ENCODE results near the gene CFI. TPM values are rescaled to one million over a fixed set of nuclear protein-coding genes. Genes with fewer than 3 reads are reported as not detected.

The CFI gene
- total and polyA plus RNA-seq, 2 of the 8 experiments (the other 6 are each of a cell fraction or from before 2014, with no cell fraction given): not detected

GRCh38 chr4:109746728-109747127 lies 55.1 kb downstream of the CFI start (continued):
- TF ChIP-seq, protein P1, sequence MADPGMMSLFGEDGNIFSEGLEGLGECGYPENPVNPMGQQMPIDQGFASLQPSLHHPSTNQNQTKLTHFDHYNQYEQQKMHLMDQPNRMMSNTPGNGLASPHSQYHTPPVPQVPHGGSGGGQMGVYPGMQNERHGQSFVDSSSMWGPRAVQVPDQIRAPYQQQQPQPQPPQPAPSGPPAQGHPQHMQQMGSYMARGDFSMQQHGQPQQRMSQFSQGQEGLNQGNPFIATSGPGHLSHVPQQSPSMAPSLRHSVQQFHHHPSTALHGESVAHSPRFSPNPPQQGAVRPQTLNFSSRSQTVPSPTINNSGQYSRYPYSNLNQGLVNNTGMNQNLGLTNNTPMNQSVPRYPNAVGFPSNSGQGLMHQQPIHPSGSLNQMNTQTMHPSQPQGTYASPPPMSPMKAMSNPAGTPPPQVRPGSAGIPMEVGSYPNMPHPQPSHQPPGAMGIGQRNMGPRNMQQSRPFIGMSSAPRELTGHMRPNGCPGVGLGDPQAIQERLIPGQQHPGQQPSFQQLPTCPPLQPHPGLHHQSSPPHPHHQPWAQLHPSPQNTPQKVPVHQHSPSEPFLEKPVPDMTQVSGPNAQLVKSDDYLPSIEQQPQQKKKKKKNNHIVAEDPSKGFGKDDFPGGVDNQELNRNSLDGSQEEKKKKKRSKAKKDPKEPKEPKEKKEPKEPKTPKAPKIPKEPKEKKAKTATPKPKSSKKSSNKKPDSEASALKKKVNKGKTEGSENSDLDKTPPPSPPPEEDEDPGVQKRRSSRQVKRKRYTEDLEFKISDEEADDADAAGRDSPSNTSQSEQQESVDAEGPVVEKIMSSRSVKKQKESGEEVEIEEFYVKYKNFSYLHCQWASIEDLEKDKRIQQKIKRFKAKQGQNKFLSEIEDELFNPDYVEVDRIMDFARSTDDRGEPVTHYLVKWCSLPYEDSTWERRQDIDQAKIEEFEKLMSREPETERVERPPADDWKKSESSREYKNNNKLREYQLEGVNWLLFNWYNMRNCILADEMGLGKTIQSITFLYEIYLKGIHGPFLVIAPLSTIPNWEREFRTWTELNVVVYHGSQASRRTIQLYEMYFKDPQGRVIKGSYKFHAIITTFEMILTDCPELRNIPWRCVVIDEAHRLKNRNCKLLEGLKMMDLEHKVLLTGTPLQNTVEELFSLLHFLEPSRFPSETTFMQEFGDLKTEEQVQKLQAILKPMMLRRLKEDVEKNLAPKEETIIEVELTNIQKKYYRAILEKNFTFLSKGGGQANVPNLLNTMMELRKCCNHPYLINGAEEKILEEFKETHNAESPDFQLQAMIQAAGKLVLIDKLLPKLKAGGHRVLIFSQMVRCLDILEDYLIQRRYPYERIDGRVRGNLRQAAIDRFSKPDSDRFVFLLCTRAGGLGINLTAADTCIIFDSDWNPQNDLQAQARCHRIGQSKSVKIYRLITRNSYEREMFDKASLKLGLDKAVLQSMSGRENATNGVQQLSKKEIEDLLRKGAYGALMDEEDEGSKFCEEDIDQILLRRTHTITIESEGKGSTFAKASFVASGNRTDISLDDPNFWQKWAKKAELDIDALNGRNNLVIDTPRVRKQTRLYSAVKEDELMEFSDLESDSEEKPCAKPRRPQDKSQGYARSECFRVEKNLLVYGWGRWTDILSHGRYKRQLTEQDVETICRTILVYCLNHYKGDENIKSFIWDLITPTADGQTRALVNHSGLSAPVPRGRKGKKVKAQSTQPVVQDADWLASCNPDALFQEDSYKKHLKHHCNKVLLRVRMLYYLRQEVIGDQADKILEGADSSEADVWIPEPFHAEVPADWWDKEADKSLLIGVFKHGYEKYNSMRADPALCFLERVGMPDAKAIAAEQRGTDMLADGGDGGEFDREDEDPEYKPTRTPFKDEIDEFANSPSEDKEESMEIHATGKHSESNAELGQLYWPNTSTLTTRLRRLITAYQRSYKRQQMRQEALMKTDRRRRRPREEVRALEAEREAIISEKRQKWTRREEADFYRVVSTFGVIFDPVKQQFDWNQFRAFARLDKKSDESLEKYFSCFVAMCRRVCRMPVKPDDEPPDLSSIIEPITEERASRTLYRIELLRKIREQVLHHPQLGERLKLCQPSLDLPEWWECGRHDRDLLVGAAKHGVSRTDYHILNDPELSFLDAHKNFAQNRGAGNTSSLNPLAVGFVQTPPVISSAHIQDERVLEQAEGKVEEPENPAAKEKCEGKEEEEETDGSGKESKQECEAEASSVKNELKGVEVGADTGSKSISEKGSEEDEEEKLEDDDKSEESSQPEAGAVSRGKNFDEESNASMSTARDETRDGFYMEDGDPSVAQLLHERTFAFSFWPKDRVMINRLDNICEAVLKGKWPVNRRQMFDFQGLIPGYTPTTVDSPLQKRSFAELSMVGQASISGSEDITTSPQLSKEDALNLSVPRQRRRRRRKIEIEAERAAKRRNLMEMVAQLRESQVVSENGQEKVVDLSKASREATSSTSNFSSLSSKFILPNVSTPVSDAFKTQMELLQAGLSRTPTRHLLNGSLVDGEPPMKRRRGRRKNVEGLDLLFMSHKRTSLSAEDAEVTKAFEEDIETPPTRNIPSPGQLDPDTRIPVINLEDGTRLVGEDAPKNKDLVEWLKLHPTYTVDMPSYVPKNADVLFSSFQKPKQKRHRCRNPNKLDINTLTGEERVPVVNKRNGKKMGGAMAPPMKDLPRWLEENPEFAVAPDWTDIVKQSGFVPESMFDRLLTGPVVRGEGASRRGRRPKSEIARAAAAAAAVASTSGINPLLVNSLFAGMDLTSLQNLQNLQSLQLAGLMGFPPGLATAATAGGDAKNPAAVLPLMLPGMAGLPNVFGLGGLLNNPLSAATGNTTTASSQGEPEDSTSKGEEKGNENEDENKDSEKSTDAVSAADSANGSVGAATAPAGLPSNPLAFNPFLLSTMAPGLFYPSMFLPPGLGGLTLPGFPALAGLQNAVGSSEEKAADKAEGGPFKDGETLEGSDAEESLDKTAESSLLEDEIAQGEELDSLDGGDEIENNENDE (IDR thresholded peaks at IDR 0.05; ENCODE audit: insufficient replicate concordance, low read length): no peak
- TF ChIP-seq HDAC2 (IDR thresholded peaks at IDR 0.05; ENCODE audit: borderline replicate concordance in 1 of 2, low read depth in 2 of 2, low read length in 2 of 2) (no peak), CHD2 (IDR thresholded peaks at IDR 0.05; ENCODE audit: low read length) (no peak), EZH2 (IDR thresholded peaks at IDR 0.05; ENCODE audit: low read depth, low read length, severe bottlenecking) (no peak)
- TF ChIP-seq, protein P2, sequence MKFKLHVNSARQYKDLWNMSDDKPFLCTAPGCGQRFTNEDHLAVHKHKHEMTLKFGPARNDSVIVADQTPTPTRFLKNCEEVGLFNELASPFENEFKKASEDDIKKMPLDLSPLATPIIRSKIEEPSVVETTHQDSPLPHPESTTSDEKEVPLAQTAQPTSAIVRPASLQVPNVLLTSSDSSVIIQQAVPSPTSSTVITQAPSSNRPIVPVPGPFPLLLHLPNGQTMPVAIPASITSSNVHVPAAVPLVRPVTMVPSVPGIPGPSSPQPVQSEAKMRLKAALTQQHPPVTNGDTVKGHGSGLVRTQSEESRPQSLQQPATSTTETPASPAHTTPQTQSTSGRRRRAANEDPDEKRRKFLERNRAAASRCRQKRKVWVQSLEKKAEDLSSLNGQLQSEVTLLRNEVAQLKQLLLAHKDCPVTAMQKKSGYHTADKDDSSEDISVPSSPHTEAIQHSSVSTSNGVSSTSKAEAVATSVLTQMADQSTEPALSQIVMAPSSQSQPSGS (IDR thresholded peaks at IDR 0.05; ENCODE audit: low read length): no peak

Measured in H1 (cell line).